Measurements from ENCODE around the gene GDF2.

GDF2 gene

GRCh38 chr10:47310090-47310505 is 12.2 kb upstream of the GDF2 start:
- H3K4me3 ChIP-seq (ENCODE audit: low read depth, low read length): no peak overlapping the region
- no peak for DNase-seq (ENCODE audit: low read depth)
- TF ChIP-seq CTCF (IDR thresholded peaks at IDR 0.05; ENCODE audit: insufficient read depth, low read depth, low read length, missing control alignments): no peak

GRCh38 chr10:47311193-47311931 is 10.9 kb upstream of the GDF2 start:
- no peak for DNase-seq (ENCODE audit: low read depth)
- no peak overlapping the region for H3K4me3 ChIP-seq (ENCODE audit: low read depth, low read length)
- TF ChIP-seq CTCF (IDR thresholded peaks at IDR 0.05; ENCODE audit: insufficient read depth, low read depth, low read length, missing control alignments): no peak

DNA sequence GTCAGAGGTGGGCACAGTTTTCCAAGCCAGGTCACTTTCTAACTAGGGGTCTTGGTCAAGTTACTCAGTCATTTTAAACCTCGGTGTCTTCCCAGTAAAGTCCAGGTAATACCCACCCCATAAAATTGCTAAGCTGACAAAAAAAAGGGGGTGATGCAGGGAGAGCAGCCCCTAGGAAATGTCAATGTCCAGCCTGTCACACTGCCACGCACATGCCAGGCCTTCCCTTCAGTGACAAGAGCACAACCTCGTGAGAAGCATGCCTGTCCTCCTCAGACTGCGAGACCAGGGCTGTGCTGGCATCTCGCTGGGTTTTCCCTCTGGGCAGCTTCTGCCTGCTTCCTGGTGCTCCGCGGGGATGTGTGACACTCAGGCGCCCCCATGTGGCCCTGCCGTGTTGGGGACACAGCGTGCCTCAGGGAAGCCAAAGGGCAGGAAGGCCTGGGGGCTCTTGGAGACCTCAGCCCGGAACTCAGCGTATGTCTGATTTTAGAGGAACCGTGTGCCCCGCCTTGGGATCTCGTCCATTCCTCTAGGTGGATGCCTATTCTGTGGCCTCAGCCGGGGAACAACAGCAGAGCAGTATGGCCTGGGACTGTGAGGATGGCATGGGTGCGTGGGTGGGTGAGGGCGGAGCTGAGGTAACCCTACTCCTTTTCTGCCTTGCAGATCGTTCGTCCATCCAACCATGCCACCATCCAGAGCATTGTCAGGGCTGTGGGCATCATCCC is 10.2 kb upstream of the GDF2 start:
- peak; percentile 94 for TF ChIP-seq CTCF (IDR thresholded peaks at IDR 0.05; ENCODE audit: insufficient read depth, low read depth, low read length, missing control alignments)
- H3K4me3 ChIP-seq (ENCODE audit: low read depth, low read length): no peak overlapping the region
- peak; percentile 71 for DNase-seq (ENCODE audit: low read depth)

- H3K4me3 ChIP-seq (ENCODE audit: low read depth, low read length): no peak overlapping the region
- no peak for DNase-seq (ENCODE audit: low read depth)
- TF ChIP-seq CTCF (IDR thresholded peaks at IDR 0.05; ENCODE audit: insufficient read depth, low read depth, low read length, missing control alignments): no peak
Observed at GRCh38 chr10:47312663-47312995, 9.6 kb upstream of the GDF2 start.

- no peak for TF ChIP-seq CTCF (IDR thresholded peaks at IDR 0.05; ENCODE audit: insufficient read depth, low read depth, low read length, missing control alignments)
- no peak for DNase-seq (ENCODE audit: low read depth)
- H3K4me3 ChIP-seq (ENCODE audit: low read depth, low read length): no peak overlapping the region
Observed at GRCh38 chr10:47314416-47314970, 7.8 kb upstream of the GDF2 start.

GRCh38 chr10:47315421-47315820 is 6.8 kb upstream of the GDF2 start:
- DNase-seq (ENCODE audit: low read depth): no peak
- H3K4me3 ChIP-seq (ENCODE audit: low read depth, low read length): no peak overlapping the region
- no peak for TF ChIP-seq CTCF (IDR thresholded peaks at IDR 0.05; ENCODE audit: insufficient read depth, low read depth, low read length, missing control alignments)

Data from GM12865 (cell line).